PFSK-1 (cell line): ENCODE data around the gene ODR4.

ENCODE experiments used
- FOXP2 ChIP-seq: optimal IDR thresholded peaks from 2 replicates; pipeline ENCODE3; 2011; ENCODE audit warnings: borderline replicate concordance, control low read depth, inconsistent platforms; ENCODE audit not compliant: insufficient read depth; ENCODE audit errors: extremely low read length, extremely low read depth
- POLR2AphosphoS5 ChIP-seq: IDR thresholded peaks from 2 replicates; pipeline ENCODE4 v1.6.1; 2012; ENCODE audit warnings: low read depth, mild to moderate bottlenecking, control low read depth, low read length, moderate library complexity
- SIN3A ChIP-seq: IDR thresholded peaks from 2 replicates; pipeline ENCODE4 v1.6.1; 2012; ENCODE audit warnings: mild to moderate bottlenecking, low read length, moderate library complexity, borderline replicate concordance; ENCODE audit not compliant: insufficient read depth

ODR4 gene

DNA sequence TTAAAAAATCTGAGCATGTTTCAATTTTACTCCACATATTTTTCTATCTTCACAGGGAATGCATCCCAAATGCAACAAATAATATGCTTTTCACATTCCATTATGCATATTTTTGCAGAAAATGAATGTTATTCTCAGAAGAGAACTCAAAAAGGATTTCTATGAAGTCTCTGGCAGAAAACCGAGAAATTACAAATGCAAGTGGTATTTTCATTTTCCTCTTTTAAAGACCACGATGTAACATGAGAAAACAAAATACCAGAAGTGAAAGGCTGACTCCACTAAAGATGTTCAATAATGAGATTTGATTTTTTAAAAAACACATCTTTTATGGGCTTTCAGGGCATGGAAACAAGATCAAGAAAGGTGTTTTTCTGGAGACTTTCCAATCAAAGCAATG is 90.3 kb downstream of the ODR4 start:
- TF ChIP-seq SIN3A (no peak), FOXP2 (no peak), POLR2AphosphoS5 (no peak)
